NCI-H2107 treated with DMSO at 0.1 percent for 48 hours (cell line): ENCODE results near the gene FBXO34.

Experiments
- DNase-seq: peaks from one replicate; lab custom pipeline; 2025; ENCODE audit not compliant: unreplicated experiment; lab: John Stamatoyannopoulos, UW

The FBXO34 gene

GRCh38 chr14:55270832-55271571, at the start of gene FBXO34:
TSS of gene FBXO34 (plus strand) at chr14:55271421. CDS start at chr14:55350391, 78,970 bp downstream.
- DNase-seq: peak; percentile 96

GRCh38 chr14:55221968-55222367, 49.3 kb upstream of the FBXO34 start:
- DNase-seq: no peak

- DNase-seq: no peak
Measured at GRCh38 chr14:55223364-55223763, 47.9 kb upstream of the FBXO34 start.

GRCh38 chr14:55228261-55228660, 43.0 kb upstream of the FBXO34 start:
- no peak for DNase-seq

GRCh38 chr14:55233591-55233990, 37.6 kb upstream of the FBXO34 start:
- DNase-seq: no peak

- DNase-seq: no peak
Measured at GRCh38 chr14:55238019-55238680, 33.1 kb upstream of the FBXO34 start.

- DNase-seq: no peak
Measured at GRCh38 chr14:55239320-55239719, 31.9 kb upstream of the FBXO34 start.

GRCh38 chr14:55240526-55241178, 30.6 kb upstream of the FBXO34 start:
- DNase-seq: no peak

GRCh38 chr14:55241673-55242072, 29.5 kb upstream of the FBXO34 start:
- DNase-seq: no peak

GRCh38 chr14:55243386-55243785, 27.8 kb upstream of the FBXO34 start:
- DNase-seq: no peak

- DNase-seq: no peak
Measured at GRCh38 chr14:55243813-55244212, 27.4 kb upstream of the FBXO34 start.

GRCh38 chr14:55245657-55246268, 25.5 kb upstream of the FBXO34 start:
- DNase-seq: peak; percentile 6

- DNase-seq: no peak
Measured at GRCh38 chr14:55248411-55248810, 22.8 kb upstream of the FBXO34 start.

- no peak for DNase-seq
Measured at GRCh38 chr14:55249423-55249822, 21.8 kb upstream of the FBXO34 start.

GRCh38 chr14:55253276-55253675, 17.9 kb upstream of the FBXO34 start:
- DNase-seq: no peak

- DNase-seq: no peak
Measured at GRCh38 chr14:55254581-55254980, 16.6 kb upstream of the FBXO34 start.

- DNase-seq: no peak
Measured at GRCh38 chr14:55255979-55256378, 15.2 kb upstream of the FBXO34 start.

GRCh38 chr14:55256586-55256985, 14.6 kb upstream of the FBXO34 start:
- no peak for DNase-seq

GRCh38 chr14:55265197-55265596, 6.0 kb upstream of the FBXO34 start:
- DNase-seq: no peak

GRCh38 chr14:55267820-55268219, 3.4 kb upstream of the FBXO34 start:
- no peak for DNase-seq

- peak; percentile 34 for DNase-seq
Measured at GRCh38 chr14:55271572-55272298, 514 bp downstream of the FBXO34 start.
